Vagina (tissue), 2 donors: ENCODE data around the gene PLIN5. TPM values are rescaled to one million over a fixed set of nuclear protein-coding genes. Genes with fewer than 3 reads are reported as not detected.

Experiments used
- DNase-seq, 2 donors: peaks; one replicate each; pipeline ENCODE4 v3.0.0-alpha.2; 2017; ENCODE audit errors: extremely low spot score in 2 of 2
- H3K27ac ChIP-seq: fragments of 200-600 bp; sonication (generic); one replicate; pipeline ENCODE4 v1.5.1; 2019
- H3K27me3 ChIP-seq: fragments of 200-600 bp; sonication (generic); one replicate; pipeline ENCODE4 v1.5.1; 2019
- H3K36me3 ChIP-seq, 2 donors: fragments of 200-600 bp; sonication (generic); one replicate each; pipeline ENCODE4 v1.5.1; 2017 to 2019
- H3K4me1 ChIP-seq: fragments of 200-600 bp; sonication (generic); one replicate; pipeline ENCODE4 v1.5.1; 2019
- H3K4me3 ChIP-seq, 2 donors: fragments of 200-600 bp; sonication (generic); 1 replicate in 1 of 2; 2 replicates in 1 of 2; pipeline ENCODE4 v1.5.1; 2016 to 2019
- H3K9me3 ChIP-seq: fragments of 200-600 bp; sonication (generic); one replicate; pipeline ENCODE4 v1.5.1; 2019
- CTCF ChIP-seq, 3 experiments: fragments of 450-650 bp in 2 of 3; fragments of 200-600 bp in 1 of 3; sonication (generic) in 1 of 3; IDR thresholded peaks; one replicate each; pipeline ENCODE4 v1.5.1; 2017 to 2019; ENCODE audit warnings: antibody characterized with exemption in 3 of 3, mild to moderate bottlenecking in 2 of 3, moderate library complexity in 2 of 3
- POLR2A ChIP-seq, 2 donors: fragments of 450-650 bp; IDR thresholded peaks; one replicate each; pipeline ENCODE4 v1.6.1; 2017; ENCODE audit warnings: antibody characterized with exemption in 2 of 2, mild to moderate bottlenecking in 2 of 2, moderate library complexity in 2 of 2
- POLR2AphosphoS5 ChIP-seq, 2 donors: sonication (generic); formaldehyde crosslinking; IDR thresholded peaks; one replicate each; pipeline ENCODE4 v1.9.0; 2017; ENCODE audit warnings: antibody characterized with exemption in 2 of 2, mild to moderate bottlenecking in 2 of 2, low read depth in 1 of 2; ENCODE audit not compliant: insufficient read depth in 1 of 2
- intact Hi-C: fragments of 100-400 bp; cut with DNase I; formaldehyde crosslinking; loops from one replicate; pipeline ENCODE4 v1.15.1; 2023
- total RNA-seq: library from RNA; depleted of rRNA; stranded (reverse); fragments of >200 nt; gene quantifications from one replicate; pipeline ENCODE4 v1.2.3, GENCODE V29; 2016

The PLIN5 gene
- total RNA-seq, 1 donor from 2014 or later = 8.8 TPM

DNA sequence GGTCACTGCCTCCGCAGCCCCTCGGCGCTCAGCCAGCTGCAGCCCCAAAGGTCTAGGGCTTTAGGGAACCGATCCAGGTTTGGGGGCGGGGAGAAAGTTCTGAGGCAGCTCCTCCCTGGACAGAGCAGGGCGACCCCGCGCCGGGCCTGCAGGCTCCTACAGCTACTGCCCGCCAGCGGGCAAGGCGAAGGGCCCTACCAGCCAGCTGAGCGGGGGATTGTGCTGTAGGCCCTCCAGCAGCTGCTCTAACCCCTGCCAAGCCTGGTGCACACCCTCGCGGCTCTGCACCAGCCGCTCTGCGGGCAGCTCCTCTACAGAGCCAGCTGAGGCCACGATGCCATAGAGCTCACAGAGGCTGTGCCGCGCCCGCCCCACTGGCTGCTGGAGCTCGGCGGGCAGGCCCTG lies 30.7 kb downstream of the PLIN5 start:
- TF ChIP-seq CTCF (IDR thresholded peaks at IDR 0.05) = no peak
- no peak for TF ChIP-seq POLR2A (IDR thresholded peaks at IDR 0.05)
- no peak for TF ChIP-seq POLR2AphosphoS5 (IDR thresholded peaks at IDR 0.05; ENCODE audit: insufficient read depth in 1 of 2, low read depth in 1 of 2)
- intact Hi-C loops = no loop called here
- Histone ChIP-seq H3K27ac (no peak overlapping the region), H3K36me3 (peaks cover 0 to 22% of the 10 kb centered on the region in 2 donors), H3K27me3 (no peaks in the 10 kb centered on the region), H3K4me1 (no peaks in the 10 kb centered on the region), H3K9me3 (no peaks in the 10 kb centered on the region), H3K4me3 (no peak overlapping the region)
- no peak for DNase-seq

DNA sequence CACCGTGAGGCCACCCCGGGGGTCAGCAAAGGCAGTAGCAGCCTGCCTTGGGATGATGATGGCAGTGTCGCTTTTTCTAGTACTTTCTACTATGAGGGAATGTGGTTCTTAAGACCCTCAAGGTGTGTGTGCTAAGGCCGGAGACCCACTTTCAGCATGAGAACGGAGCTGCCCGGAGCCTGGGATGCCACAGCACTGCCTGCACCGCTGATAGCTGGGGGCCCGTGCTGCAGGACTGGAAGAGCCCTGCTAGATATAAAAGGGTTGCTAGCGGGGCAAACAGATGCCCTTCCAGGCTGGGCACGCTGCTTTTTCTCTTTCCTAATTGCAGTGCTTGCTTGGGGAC lies 31.2 kb downstream of the PLIN5 start:
- Histone ChIP-seq H3K36me3 (peaks cover 0 to 24% of the 10 kb centered on the region in 2 donors), H3K27ac (no peak overlapping the region), H3K4me3 (no peak overlapping the region), H3K9me3 (no peaks in the 10 kb centered on the region), H3K27me3 (no peaks in the 10 kb centered on the region), H3K4me1 (no peaks in the 10 kb centered on the region)
- no peak for DNase-seq
- intact Hi-C loops = no loop called here
- TF ChIP-seq POLR2A (IDR thresholded peaks at IDR 0.05) (no peak), CTCF (IDR thresholded peaks at IDR 0.05) (no peak), POLR2AphosphoS5 (IDR thresholded peaks at IDR 0.05; ENCODE audit: insufficient read depth in 1 of 2, low read depth in 1 of 2) (no peak)

DNA sequence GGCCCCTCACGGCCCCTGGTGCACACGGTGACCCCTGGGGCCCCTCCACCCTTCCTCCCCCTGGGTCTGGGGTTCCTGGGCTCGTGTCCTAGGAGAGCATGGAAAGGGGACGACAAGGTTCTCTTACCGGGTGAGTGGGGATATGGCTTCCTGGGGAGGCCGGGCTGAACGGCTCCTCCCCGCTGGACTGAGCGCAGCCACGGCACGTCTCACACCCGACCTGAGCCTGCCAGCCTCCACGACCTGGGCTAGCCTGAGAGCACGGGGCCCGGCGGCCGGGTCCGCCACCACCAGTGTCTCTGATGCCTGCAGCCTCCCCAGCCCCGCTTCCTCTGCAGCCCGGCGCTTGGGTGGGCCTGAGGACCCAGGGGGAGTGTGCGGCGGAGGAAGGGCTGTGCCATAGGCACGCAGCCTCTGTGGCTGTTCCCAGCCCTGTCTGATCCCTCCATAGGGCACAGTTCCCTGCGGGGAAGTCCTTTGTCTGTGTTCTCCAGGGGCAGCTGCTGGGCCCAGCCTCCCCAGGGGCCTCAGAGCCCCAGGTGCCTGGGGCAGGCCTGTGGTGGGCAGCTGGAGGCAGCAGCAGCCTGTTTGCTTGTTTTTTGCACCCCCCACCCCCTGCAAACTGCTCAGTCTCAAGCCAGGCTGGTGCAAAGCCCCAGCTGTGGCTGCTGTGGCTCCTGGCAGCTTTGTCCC lies 31.7 kb downstream of the PLIN5 start:
- no peak overlapping the region for H3K4me3 ChIP-seq
- intact Hi-C loops = no loop called here
- DNase-seq = no peak
- no peak for TF ChIP-seq CTCF (IDR thresholded peaks at IDR 0.05)
- no peak for TF ChIP-seq POLR2AphosphoS5 (IDR thresholded peaks at IDR 0.05; ENCODE audit: insufficient read depth in 1 of 2, low read depth in 1 of 2)
- TF ChIP-seq POLR2A (IDR thresholded peaks at IDR 0.05) = no peak
- H3K9me3 ChIP-seq = no peaks in the 10 kb centered on the region
- no peaks in the 10 kb centered on the region for H3K27me3 ChIP-seq
- H3K27ac ChIP-seq = no peak overlapping the region
- H3K4me1 ChIP-seq = no peaks in the 10 kb centered on the region
- peaks cover 0 to 29% of the 10 kb centered on the region in 2 donors for H3K36me3 ChIP-seq

- no peak overlapping the region for H3K27ac ChIP-seq
- no peaks in the 10 kb centered on the region for H3K4me1 ChIP-seq
- TF ChIP-seq POLR2AphosphoS5 (IDR thresholded peaks at IDR 0.05; ENCODE audit: insufficient read depth in 1 of 2, low read depth in 1 of 2) (no peak), POLR2A (IDR thresholded peaks at IDR 0.05) (no peak), CTCF (IDR thresholded peaks at IDR 0.05) (no peak)
- H3K27me3 ChIP-seq = no peaks in the 10 kb centered on the region
- peaks cover 0 to 37% of the 10 kb centered on the region in 2 donors for H3K36me3 ChIP-seq
- no peaks in the 10 kb centered on the region for H3K9me3 ChIP-seq
- DNase-seq = no peak
- intact Hi-C loops = no loop called here
- no peak overlapping the region for H3K4me3 ChIP-seq
Observed at GRCh38 chr19:4502282-4503131, 32.5 kb downstream of the PLIN5 start.

- no peaks in the 10 kb centered on the region for H3K9me3 ChIP-seq
- no peak overlapping the region for H3K27ac ChIP-seq
- no peak overlapping the region for H3K4me3 ChIP-seq
- intact Hi-C loops = no loop called here
- peak in 1 of 2 donors; percentile 9 for TF ChIP-seq POLR2AphosphoS5 (IDR thresholded peaks at IDR 0.05; ENCODE audit: insufficient read depth in 1 of 2, low read depth in 1 of 2)
- TF ChIP-seq POLR2A (IDR thresholded peaks at IDR 0.05) = no peak
- no peak for TF ChIP-seq CTCF (IDR thresholded peaks at IDR 0.05)
- peaks cover 0 to 45% of the 10 kb centered on the region in 2 donors for H3K36me3 ChIP-seq
- no peaks in the 10 kb centered on the region for H3K4me1 ChIP-seq
- no peaks in the 10 kb centered on the region for H3K27me3 ChIP-seq
- DNase-seq = no peak
Observed at GRCh38 chr19:4501691-4502090, 33.3 kb downstream of the PLIN5 start.
